H9 (cell line): Measurements from ENCODE around the gene NGF. TPM values are rescaled to one million over a fixed set of nuclear protein-coding genes. Genes with fewer than 3 reads are reported as not detected.

ENCODE experiments used
- DNase-seq: peaks from one replicate; pipeline ENCODE4 v3.0.0-alpha.2; 2017
- H2AFZ ChIP-seq: one replicate; pipeline ENCODE4 v1.6.1; 2013; ENCODE audit warnings: mild to moderate bottlenecking, low read length, control low read depth, moderate library complexity
- H2AK5ac ChIP-seq: 2 replicates; pipeline ENCODE4 v1.6.1; 2013; ENCODE audit warnings: low read length, control low read depth, mixed read lengths; ENCODE audit not compliant: insufficient read length
- H2BK120ac ChIP-seq: one replicate; pipeline ENCODE4 v1.6.1; 2013; ENCODE audit warnings: low read depth, mild to moderate bottlenecking, low read length, control low read depth, inconsistent platforms; ENCODE audit not compliant: poor library complexity, severe bottlenecking
- H2BK12ac ChIP-seq: 2 replicates; pipeline ENCODE4 v1.6.1; 2013; ENCODE audit warnings: low read length, control low read depth, mixed read lengths, low read depth; ENCODE audit not compliant: insufficient read length
- H2BK15ac ChIP-seq: 2 replicates; pipeline ENCODE4 v1.6.1; 2013; ENCODE audit warnings: low read depth, low read length, control low read depth
- H2BK20ac ChIP-seq: one replicate; pipeline ENCODE4 v1.6.1; 2013; ENCODE audit warnings: low read depth, mild to moderate bottlenecking, low read length, control low read depth, inconsistent platforms; ENCODE audit not compliant: poor library complexity, severe bottlenecking
- H2BK5ac ChIP-seq: 2 replicates; pipeline ENCODE4 v1.6.1; 2013; ENCODE audit warnings: low read length, control low read depth, mixed read lengths; ENCODE audit not compliant: insufficient read length
- H3K14ac ChIP-seq: 2 replicates; pipeline ENCODE4 v1.6.1; 2013; ENCODE audit warnings: low read length, control low read depth; ENCODE audit not compliant: insufficient read depth
- H3K18ac ChIP-seq: 2 replicates; pipeline ENCODE4 v1.6.1; 2013; ENCODE audit warnings: low read depth, mild to moderate bottlenecking, mixed read lengths, low read length, control low read depth; ENCODE audit not compliant: insufficient read length
- H3K23ac ChIP-seq: 2 replicates; pipeline ENCODE4 v1.6.1; 2013; ENCODE audit warnings: low read length, control low read depth, mixed read lengths, low read depth; ENCODE audit not compliant: insufficient read length
- H3K23me2 ChIP-seq: 2 replicates; pipeline ENCODE4 v1.6.1; 2013; ENCODE audit warnings: low read depth, mild to moderate bottlenecking, mixed read lengths, low read length, control low read depth; ENCODE audit not compliant: insufficient read length, poor library complexity, severe bottlenecking
- H3K27ac ChIP-seq: 2 replicates; pipeline ENCODE4 v1.5.1; 2013; ENCODE audit warnings: low read length, control low read depth, mixed read lengths, low read depth; ENCODE audit not compliant: insufficient read length
- H3K27me3 ChIP-seq: 2 replicates; pipeline ENCODE4 v1.6.1; 2013; ENCODE audit warnings: low read length, control low read depth, inconsistent platforms; ENCODE audit not compliant: insufficient read depth
- H3K4ac ChIP-seq: 2 replicates; pipeline ENCODE4 v1.6.1; 2013; ENCODE audit warnings: low read depth, mild to moderate bottlenecking, control low read depth, inconsistent platforms, low read length, moderate library complexity
- H3K4me1 ChIP-seq: 2 replicates; pipeline ENCODE4 v1.6.1; 2013; ENCODE audit warnings: low read length, control low read depth, inconsistent platforms; ENCODE audit not compliant: insufficient read depth
- H3K4me2 ChIP-seq: 2 replicates; pipeline ENCODE4 v1.6.1; 2013; ENCODE audit warnings: low read length, control low read depth, mixed read lengths; ENCODE audit not compliant: insufficient read length, insufficient read depth
- H3K56ac ChIP-seq: 2 replicates; pipeline ENCODE4 v1.6.1; 2013; ENCODE audit warnings: low read depth, mild to moderate bottlenecking, mixed read lengths, low read length, control low read depth; ENCODE audit not compliant: insufficient read length
- H3K79me1 ChIP-seq: 2 replicates; pipeline ENCODE4 v1.6.1; 2013; ENCODE audit warnings: low read depth, mild to moderate bottlenecking, moderate library complexity, low read length, control low read depth, inconsistent platforms; ENCODE audit not compliant: insufficient read depth, poor library complexity, severe bottlenecking
- H3K79me2 ChIP-seq: 2 replicates; pipeline ENCODE4 v1.6.1; 2013; ENCODE audit warnings: low read length, control low read depth, inconsistent platforms; ENCODE audit not compliant: insufficient read depth
- H3K9ac ChIP-seq: 2 replicates; pipeline ENCODE4 v1.6.1; 2013; ENCODE audit warnings: low read length, control low read depth, mixed read lengths; ENCODE audit not compliant: insufficient read length; ENCODE audit errors: extremely low read depth
- H3K9me3 ChIP-seq: one replicate; pipeline ENCODE4 v1.6.1; 2013; ENCODE audit warnings: low read depth, low read length, inconsistent platforms; ENCODE audit not compliant: control insufficient read depth
- H3T11ph ChIP-seq: one replicate; pipeline ENCODE4 v1.6.1; 2013; ENCODE audit warnings: mild to moderate bottlenecking, low read length, control low read depth, inconsistent platforms
- H4K20me1 ChIP-seq: one replicate; pipeline ENCODE4 v1.6.1; 2013; ENCODE audit not compliant: control insufficient read depth, insufficient read length, insufficient read depth
- H4K5ac ChIP-seq: 2 replicates; pipeline ENCODE4 v1.6.1; 2013; ENCODE audit warnings: low read depth, mild to moderate bottlenecking, mixed read lengths, low read length, control low read depth; ENCODE audit not compliant: insufficient read length
- H4K8ac ChIP-seq: replicated peaks from 2 replicates; pipeline ENCODE4 v1.6.1; 2013; ENCODE audit warnings: low read length, control low read depth, mixed read lengths, low read depth; ENCODE audit not compliant: insufficient read length
- H4K91ac ChIP-seq: 2 replicates; pipeline ENCODE4 v1.6.1; 2013; ENCODE audit warnings: low read depth, mild to moderate bottlenecking, moderate library complexity, mixed read lengths, low read length, control low read depth; ENCODE audit not compliant: insufficient read length
- H3K27ac Mint-ChIP-seq, 3 experiments: 2 replicates in 2 of 3; 3 replicates in 1 of 3; pipeline ENCODE4 v1.8.0; 2020 to 2021; ENCODE audit warnings: mixed read lengths in 3 of 3, mild to moderate bottlenecking in 1 of 3, moderate library complexity in 1 of 3
- H3K27me3 Mint-ChIP-seq: 2 replicates; pipeline ENCODE4 v1.8.0; 2021; ENCODE audit warnings: low read depth, mild to moderate bottlenecking, moderate library complexity, mixed read lengths
- H3K36me3 Mint-ChIP-seq, 3 experiments: 2 replicates in 2 of 3; 3 replicates in 1 of 3; pipeline ENCODE4 v1.8.0; 2020 to 2021; ENCODE audit warnings: low read depth in 3 of 3, mixed read lengths in 3 of 3; ENCODE audit not compliant: insufficient read depth in 1 of 3
- H3K4me1 Mint-ChIP-seq, 2 experiments: 2 replicates each; pipeline ENCODE4 v1.8.0; 2020; ENCODE audit warnings: mixed read lengths in 2 of 2
- H3K4me3 Mint-ChIP-seq, 2 experiments: 2 replicates in 1 of 2; 3 replicates in 1 of 2; pipeline ENCODE4 v1.8.0; 2020 to 2021; ENCODE audit warnings: mild to moderate bottlenecking in 2 of 2, mixed read lengths in 2 of 2, moderate library complexity in 1 of 2
- H3K9me3 Mint-ChIP-seq, 2 experiments: 2 replicates in 1 of 2; 3 replicates in 1 of 2; pipeline ENCODE4 v1.8.0; 2020; ENCODE audit warnings: mild to moderate bottlenecking in 2 of 2, mixed read lengths in 2 of 2, moderate library complexity in 1 of 2
- CTCF ChIP-seq: fragments of 200-600 bp; sonication (generic); conservative IDR thresholded peaks from 3 replicates; pipeline ENCODE4 v1.8.0; 2021; ENCODE audit warnings: antibody characterized with exemption, mild to moderate bottlenecking
- WGBS: extraction: QIAGEN DNeasy Blood & Tissue Kit; methylation state at CpG from one replicate; pipeline ENCODE4 v1.1.7; 2013; ENCODE audit warnings: missing lambda C conversion rate, low lambda C conversion rate, mixed read lengths; ENCODE audit not compliant: insufficient read length; ENCODE audit errors: extremely low coverage; 5-methylcytosine and 5-hydroxymethylcytosine counted together
- total RNA-seq: library from RNA; stranded (reverse); gene quantifications from 2 replicates; pipeline ENCODE4 v1.2.1, GENCODE V29; 2021

Gene NGF
- total RNA-seq, 1 experiment from 2014 or later: 0.22 TPM

DNA sequence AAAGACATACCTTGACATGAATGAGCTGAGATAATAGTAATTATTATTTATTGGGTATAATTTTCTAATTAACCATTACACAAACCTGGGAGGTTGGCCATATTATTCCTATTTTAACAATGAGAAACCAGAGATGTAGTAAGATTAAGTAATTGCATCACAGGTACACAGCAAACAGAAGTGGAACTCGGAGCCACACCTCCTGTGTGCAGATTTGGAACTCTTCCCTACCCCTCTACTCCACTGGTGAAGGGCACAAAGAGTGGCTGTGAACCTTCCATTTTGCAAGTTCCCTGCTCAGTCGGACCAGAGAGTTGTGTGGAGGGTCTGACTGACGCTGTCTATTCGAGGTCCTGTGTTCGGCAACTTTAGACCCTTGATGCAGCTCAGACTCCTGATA is 45.0 kb downstream of the NGF start:
- Mint-ChIP-seq H3K4me1 (peaks cover 23 to 24% of the 10 kb centered on the region in 2 experiments), H3K36me3 (peaks cover 0 to 1% (median 0%) of the 10 kb centered on the region in 3 experiments; a peak in 3 of 7 replicates), H3K9me3 (0 out of 5 replicates have a peak, but pooled peaks cover 0 to 3% of the 10 kb centered on the region in 2 experiments), H3K4me3 (no peak overlapping the region), H3K27ac (no peak overlapping the region), H3K27me3 (no peaks in the 10 kb centered on the region)
- Histone ChIP-seq H3K23ac (no peak overlapping the region), H3K4me1 (peaks cover 2% of the 10 kb centered on the region; the same call in 1 of the 2 replicates), H3K23me2 (no peaks in the 10 kb centered on the region), H3K9me3 (no peaks in the 10 kb centered on the region), H3K27ac (no peak overlapping the region), H3K56ac (no peak overlapping the region), H2BK5ac (no peak overlapping the region), H3T11ph (no peak overlapping the region), H2BK120ac (no peak overlapping the region), H4K20me1 (no peaks in the 10 kb centered on the region), H2BK20ac (no peak overlapping the region), H4K5ac (no peak overlapping the region), H2AK5ac (no peak overlapping the region), H3K79me1 (no peaks in the 10 kb centered on the region), H3K18ac (no peak overlapping the region), H3K9ac (no peak overlapping the region), H2BK15ac (no peak overlapping the region), H3K79me2 (no peaks in the 10 kb centered on the region), H3K27me3 (no peaks in the 10 kb centered on the region), H4K91ac (no peak overlapping the region), H2BK12ac (no peak overlapping the region), H3K14ac (no peak overlapping the region), H3K4me2 (no peak overlapping the region), H3K4ac (no peak overlapping the region), H4K8ac (no peak overlapping the region), H2AFZ (no peak overlapping the region)
- WGBS: no CpG with 5 or more reads among the region's 5 CpGs
- no peak for DNase-seq
- TF ChIP-seq CTCF: no peak
